ENCODE results near the gene DDX42. TPM values are rescaled to one million over a fixed set of nuclear protein-coding genes. Genes with fewer than 3 reads are reported as not detected.

Gene DDX42
- total RNA-seq, 4 donors from 2014 or later: 27.1 to 88.5 (median 51.9) TPM

GRCh38 chr17:63766754-63767153, 7.2 kb upstream of the DDX42 start:
- Histone ChIP-seq H3K4me1 (peaks cover under 1 to 37% (median 7%) of the 10 kb centered on the region in 3 donors), H3K27ac (no peak overlapping the region), H3K27me3 (no peaks in the 10 kb centered on the region), H3K36me3 (peaks cover 0 to 59% (median 15%) of the 10 kb centered on the region in 3 donors), H3K9me3 (no peaks in the 10 kb centered on the region), H3K4me3 (no peak overlapping the region)
- TF ChIP-seq, protein P1, sequence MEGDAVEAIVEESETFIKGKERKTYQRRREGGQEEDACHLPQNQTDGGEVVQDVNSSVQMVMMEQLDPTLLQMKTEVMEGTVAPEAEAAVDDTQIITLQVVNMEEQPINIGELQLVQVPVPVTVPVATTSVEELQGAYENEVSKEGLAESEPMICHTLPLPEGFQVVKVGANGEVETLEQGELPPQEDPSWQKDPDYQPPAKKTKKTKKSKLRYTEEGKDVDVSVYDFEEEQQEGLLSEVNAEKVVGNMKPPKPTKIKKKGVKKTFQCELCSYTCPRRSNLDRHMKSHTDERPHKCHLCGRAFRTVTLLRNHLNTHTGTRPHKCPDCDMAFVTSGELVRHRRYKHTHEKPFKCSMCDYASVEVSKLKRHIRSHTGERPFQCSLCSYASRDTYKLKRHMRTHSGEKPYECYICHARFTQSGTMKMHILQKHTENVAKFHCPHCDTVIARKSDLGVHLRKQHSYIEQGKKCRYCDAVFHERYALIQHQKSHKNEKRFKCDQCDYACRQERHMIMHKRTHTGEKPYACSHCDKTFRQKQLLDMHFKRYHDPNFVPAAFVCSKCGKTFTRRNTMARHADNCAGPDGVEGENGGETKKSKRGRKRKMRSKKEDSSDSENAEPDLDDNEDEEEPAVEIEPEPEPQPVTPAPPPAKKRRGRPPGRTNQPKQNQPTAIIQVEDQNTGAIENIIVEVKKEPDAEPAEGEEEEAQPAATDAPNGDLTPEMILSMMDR (IDR thresholded peaks at IDR 0.05): no peak
- no peak for TF ChIP-seq POLR2A (IDR thresholded peaks at IDR 0.05)
- intact Hi-C loops (cut with DNase I): no loop called here
- DNase-seq: no peak

GRCh38 chr17:63768433-63768832, 5.5 kb upstream of the DDX42 start:
- H3K9me3 ChIP-seq: no peaks in the 10 kb centered on the region
- TF ChIP-seq, protein P1 (IDR thresholded peaks at IDR 0.05): no peak
- no peak for TF ChIP-seq POLR2A (IDR thresholded peaks at IDR 0.05)
- 87 to 88% methylated on average over 7 of the region's 7 CpGs for WGBS, 2 donors
- no peaks in the 10 kb centered on the region for H3K27me3 ChIP-seq
- peaks cover 0 to 42% (median 6%) of the 10 kb centered on the region in 3 donors for H3K36me3 ChIP-seq
- no peak for DNase-seq
- no peak overlapping the region for H3K4me3 ChIP-seq
- no peak overlapping the region for H3K27ac ChIP-seq
- H3K4me1 ChIP-seq: peaks cover 10 to 47% (median 15%) of the 10 kb centered on the region in 3 donors
- intact Hi-C loops (cut with DNase I): no loop called here

GRCh38 chr17:63772801-63773271, 1.1 kb upstream of the DDX42 start:
- TF ChIP-seq, protein P1 (IDR thresholded peaks at IDR 0.05): no peak
- TF ChIP-seq POLR2A (IDR thresholded peaks at IDR 0.05): no peak
- intact Hi-C loops (cut with DNase I): no loop called here
- Histone ChIP-seq H3K4me3 (peak overlapping the region; percentile 71 to 99 (median 90)), H3K36me3 (peaks cover 0 to 28% (median 4%) of the 10 kb centered on the region in 3 donors), H3K9me3 (no peaks in the 10 kb centered on the region), H3K4me1 (peaks cover 10 to 74% (median 25%) of the 10 kb centered on the region in 3 donors), H3K27ac (peak overlapping the region; percentile 97 to 100 (median 99)), H3K27me3 (no peaks in the 10 kb centered on the region)
- DNase-seq: no peak
- WGBS, 2 donors: 1 to 2% methylated on average over 7 of the region's 7 CpGs

GRCh38 chr17:63773272-63774140, 464 bp upstream of the DDX42 start, which contains the start of gene CCDC47:
CCDC47 (minus strand) TSS chr17:63773597; CDS start chr17:63766175, 7,422 bp downstream.
- H3K27me3 ChIP-seq: no peaks in the 10 kb centered on the region
- intact Hi-C loops (cut with DNase I): no loop called here
- peaks cover 10 to 79% (median 28%) of the 10 kb centered on the region in 3 donors for H3K4me1 ChIP-seq
- H3K27ac ChIP-seq: peak within 1 kb of the TSS; percentile 97 to 100 (median 99)
- H3K4me3 ChIP-seq: peak within 1 kb of the TSS; percentile 71 to 99 (median 90)
- peaks cover 0 to 32% (median 5%) of the 10 kb centered on the region in 3 donors for H3K36me3 ChIP-seq
- no peaks in the 10 kb centered on the region for H3K9me3 ChIP-seq
- TF ChIP-seq, protein P1 (IDR thresholded peaks at IDR 0.05): peak in 2 of 6 experiments; percentile 7 to 15
- TF ChIP-seq POLR2A (IDR thresholded peaks at IDR 0.05): peak in 3 of 4 donors; percentile 94 to 99 (median 97)
- 0 to 1% methylated on average over 13 to 17 of the region's 74 CpGs for WGBS, 2 donors
- DNase-seq: peak; percentile 92

DNA sequence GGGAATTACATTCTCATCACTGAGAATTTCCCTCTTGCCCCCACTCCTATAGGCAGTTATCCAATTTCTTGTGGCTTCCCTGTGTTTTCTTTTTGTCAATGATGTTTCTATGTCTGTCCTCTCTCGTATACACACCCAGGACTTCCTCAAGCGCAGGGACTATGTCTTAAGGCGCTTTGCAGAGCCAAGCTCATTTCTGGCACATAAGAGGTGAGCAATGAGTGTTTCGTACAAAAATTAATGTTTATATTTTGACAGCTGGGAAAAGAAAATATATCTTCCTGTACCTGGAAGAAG, 947 bp downstream of the DDX42 start:
- WGBS, 2 donors: 0 to 5% methylated on average over 4 of the region's 4 CpGs
- intact Hi-C loops (cut with DNase I): no loop called here
- no peaks in the 10 kb centered on the region for H3K27me3 ChIP-seq
- H3K4me3 ChIP-seq: peak overlapping the region; percentile 71 to 99 (median 90)
- peak overlapping the region; percentile 97 to 100 (median 99) for H3K27ac ChIP-seq
- peaks cover 0 to 34% (median 5%) of the 10 kb centered on the region in 3 donors for H3K36me3 ChIP-seq
- no peaks in the 10 kb centered on the region for H3K9me3 ChIP-seq
- TF ChIP-seq, protein P1 (IDR thresholded peaks at IDR 0.05): no peak
- no peak for TF ChIP-seq POLR2A (IDR thresholded peaks at IDR 0.05)
- H3K4me1 ChIP-seq: peaks cover 10 to 79% (median 30%) of the 10 kb centered on the region in 3 donors
- no peak for DNase-seq

All from esophagus squamous epithelium (tissue), 5 donors.